ENCODE measurements around the gene CFAP57. TPM values are rescaled to one million over a fixed set of nuclear protein-coding genes. Genes with fewer than 3 reads are reported as not detected.

The CFAP57 gene
- total RNA-seq, 4 donors from 2014 or later: not detected

GRCh38 chr1:43174873-43175272 is 2.7 kb downstream of the CFAP57 start:
- Histone ChIP-seq H3K9me3 (no peaks in the 10 kb centered on the region), H3K27ac (no peak overlapping the region), H3K4me3 (no peak overlapping the region), H3K27me3 (no peaks in the 10 kb centered on the region), H3K4me1 (peaks cover 0 to 11% (median 5%) of the 10 kb centered on the region in 4 donors), H3K36me3 (peaks cover 0 to 5% (median 0%) of the 10 kb centered on the region in 3 donors)
- TF ChIP-seq POLR2A (IDR thresholded peaks at IDR 0.05) (no peak), CTCF (IDR thresholded peaks at IDR 0.05) (no peak)
- no peak for DNase-seq

GRCh38 chr1:43177691-43178090 is 5.6 kb downstream of the CFAP57 start:
- TF ChIP-seq POLR2A (IDR thresholded peaks at IDR 0.05) (no peak), CTCF (IDR thresholded peaks at IDR 0.05) (no peak)
- no peaks in the 10 kb centered on the region for H3K36me3 ChIP-seq
- H3K27ac ChIP-seq: no peak overlapping the region
- peaks cover 0 to 2% (median 0%) of the 10 kb centered on the region in 4 donors for H3K4me1 ChIP-seq
- H3K27me3 ChIP-seq: no peaks in the 10 kb centered on the region
- no peaks in the 10 kb centered on the region for H3K9me3 ChIP-seq
- H3K4me3 ChIP-seq: no peak overlapping the region
- no peak for DNase-seq

- Histone ChIP-seq H3K36me3 (no peaks in the 10 kb centered on the region), H3K27me3 (no peaks in the 10 kb centered on the region), H3K4me1 (no peaks in the 10 kb centered on the region), H3K9me3 (no peaks in the 10 kb centered on the region), H3K4me3 (no peak overlapping the region), H3K27ac (no peak overlapping the region)
- no peak for DNase-seq
- TF ChIP-seq POLR2A (IDR thresholded peaks at IDR 0.05) (no peak), CTCF (IDR thresholded peaks at IDR 0.05) (no peak)
Observed at GRCh38 chr1:43184388-43184787, 12.3 kb downstream of the CFAP57 start.

- no peak overlapping the region for H3K4me3 ChIP-seq
- H3K27ac ChIP-seq: no peak overlapping the region
- H3K27me3 ChIP-seq: no peaks in the 10 kb centered on the region
- DNase-seq: no peak
- H3K36me3 ChIP-seq: no peaks in the 10 kb centered on the region
- TF ChIP-seq POLR2A (IDR thresholded peaks at IDR 0.05) (no peak), CTCF (IDR thresholded peaks at IDR 0.05) (no peak)
- no peaks in the 10 kb centered on the region for H3K9me3 ChIP-seq
- no peaks in the 10 kb centered on the region for H3K4me1 ChIP-seq
Observed at GRCh38 chr1:43184995-43185394, 12.9 kb downstream of the CFAP57 start.

GRCh38 chr1:43188106-43188505 is 16.0 kb downstream of the CFAP57 start:
- no peaks in the 10 kb centered on the region for H3K9me3 ChIP-seq
- TF ChIP-seq CTCF (IDR thresholded peaks at IDR 0.05) (no peak), POLR2A (IDR thresholded peaks at IDR 0.05) (no peak)
- no peak for DNase-seq

GRCh38 chr1:43194509-43194908 is 22.4 kb downstream of the CFAP57 start:
- H3K27me3 ChIP-seq: no peaks in the 10 kb centered on the region
- H3K4me3 ChIP-seq: no peak overlapping the region
- DNase-seq: no peak
- H3K36me3 ChIP-seq: no peaks in the 10 kb centered on the region
- H3K27ac ChIP-seq: no peak overlapping the region
- no peaks in the 10 kb centered on the region for H3K9me3 ChIP-seq
- no peaks in the 10 kb centered on the region for H3K4me1 ChIP-seq
- TF ChIP-seq CTCF (IDR thresholded peaks at IDR 0.05) (no peak), POLR2A (IDR thresholded peaks at IDR 0.05) (no peak)

More at GRCh38 chr1:43188106-43188505, 16.0 kb downstream of the CFAP57 start:
- Histone ChIP-seq H3K27me3 (no peaks in the 10 kb centered on the region), H3K4me1 (no peaks in the 10 kb centered on the region), H3K36me3 (no peaks in the 10 kb centered on the region), H3K27ac (no peak overlapping the region), H3K4me3 (no peak overlapping the region)

All from Peyer's patch (tissue), 4 donors.